ENCODE results near the gene LRRFIP2. TPM values are rescaled to one million over a fixed set of nuclear protein-coding genes. Genes with fewer than 3 reads are reported as not detected.
A peak's percentile ranks its signal among the peaks of the same experiment; 100 is the strongest.

Gene LRRFIP2
- total and polyA plus RNA-seq, 2 donors = 30.0 to 51.0 TPM

DNA sequence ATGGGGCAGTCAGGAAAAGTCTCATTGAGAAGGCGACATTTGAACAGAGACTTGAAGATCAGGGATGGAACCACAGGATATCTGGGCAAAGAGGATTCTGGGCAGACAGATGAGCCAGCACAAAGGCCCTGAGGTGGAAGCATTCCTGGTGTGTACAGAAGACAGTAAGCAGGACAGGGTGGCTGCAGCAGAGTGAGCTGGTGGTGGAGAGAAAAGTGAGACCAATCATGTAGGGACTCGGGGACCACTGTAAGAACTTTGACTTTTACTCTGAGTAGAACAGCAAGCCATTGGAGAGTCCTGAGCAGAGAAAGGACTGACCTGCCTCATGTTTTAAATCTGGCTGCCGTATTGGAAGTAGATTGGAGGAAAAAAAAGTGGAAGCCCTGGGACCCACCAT lies 29.9 kb upstream of the LRRFIP2 start:
- Histone ChIP-seq H3K4me1 (ENCODE audit: insufficient read depth) (no peaks in the 10 kb centered on the region), H3K27ac (ENCODE audit: low read depth) (no peak overlapping the region), H3K36me3 (ENCODE audit: insufficient read depth) (no peaks in the 10 kb centered on the region), H3K4me3 (ENCODE audit: low read depth, low read length) (no peak overlapping the region)
- 93% methylated on average over 3 of the region's 3 CpGs for WGBS
- DNase-seq (ENCODE audit: extremely low spot score) = no peak

DNA sequence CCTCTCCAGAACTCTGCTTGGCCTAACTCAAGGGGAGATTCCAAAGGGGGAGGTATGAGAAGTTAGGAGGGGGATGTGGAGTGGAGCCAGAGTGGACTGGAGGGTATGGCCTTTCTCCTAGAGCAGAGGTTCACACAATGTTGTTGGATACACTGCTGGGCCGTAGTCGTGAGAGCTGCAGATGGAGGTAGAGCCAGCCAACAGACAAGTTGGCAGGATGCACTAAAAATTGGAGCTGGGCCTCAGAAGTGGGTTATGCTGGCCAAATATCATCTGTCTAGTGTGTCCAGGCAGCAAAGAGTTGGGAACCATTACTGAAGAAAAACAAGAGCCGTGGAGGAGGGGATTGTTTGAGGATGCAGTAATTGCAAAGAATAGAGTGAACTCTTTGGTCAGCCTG lies 27.7 kb upstream of the LRRFIP2 start:
- Histone ChIP-seq H3K36me3 (ENCODE audit: insufficient read depth) (no peaks in the 10 kb centered on the region), H3K4me1 (ENCODE audit: insufficient read depth) (no peaks in the 10 kb centered on the region), H3K27ac (ENCODE audit: low read depth) (no peak overlapping the region), H3K4me3 (ENCODE audit: low read depth, low read length) (no peak overlapping the region)
- no peak for DNase-seq (ENCODE audit: extremely low spot score)
- 54% methylated on average over 3 of the region's 3 CpGs for WGBS

DNA sequence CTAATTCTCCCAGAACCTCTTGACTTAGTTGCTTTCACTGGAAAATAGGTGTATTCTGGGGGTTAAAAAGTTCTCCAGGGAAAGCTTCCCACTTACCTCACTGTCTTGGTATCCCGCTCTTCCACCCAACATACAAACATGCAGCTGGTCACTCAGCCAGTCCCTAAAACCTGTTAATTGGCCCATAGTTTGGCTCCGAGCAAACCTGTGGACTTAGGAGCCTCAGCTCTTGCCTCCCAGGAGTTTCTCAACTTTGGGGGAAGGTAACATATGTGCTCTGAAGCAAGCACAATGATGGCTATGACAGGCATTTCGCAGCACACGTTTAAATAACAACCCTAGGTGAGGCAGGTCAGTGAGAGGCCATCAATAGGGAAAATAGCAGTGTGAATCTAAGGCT lies 25.8 kb upstream of the LRRFIP2 start:
- DNase-seq (ENCODE audit: extremely low spot score) = no peak
- no peaks in the 10 kb centered on the region for H3K36me3 ChIP-seq (ENCODE audit: insufficient read depth)
- H3K4me1 ChIP-seq (ENCODE audit: insufficient read depth) = no peaks in the 10 kb centered on the region
- WGBS = 82% methylated on average over 4 of the region's 4 CpGs
- no peak overlapping the region for H3K27ac ChIP-seq (ENCODE audit: low read depth)
- H3K4me3 ChIP-seq (ENCODE audit: low read depth, low read length) = no peak overlapping the region

DNA sequence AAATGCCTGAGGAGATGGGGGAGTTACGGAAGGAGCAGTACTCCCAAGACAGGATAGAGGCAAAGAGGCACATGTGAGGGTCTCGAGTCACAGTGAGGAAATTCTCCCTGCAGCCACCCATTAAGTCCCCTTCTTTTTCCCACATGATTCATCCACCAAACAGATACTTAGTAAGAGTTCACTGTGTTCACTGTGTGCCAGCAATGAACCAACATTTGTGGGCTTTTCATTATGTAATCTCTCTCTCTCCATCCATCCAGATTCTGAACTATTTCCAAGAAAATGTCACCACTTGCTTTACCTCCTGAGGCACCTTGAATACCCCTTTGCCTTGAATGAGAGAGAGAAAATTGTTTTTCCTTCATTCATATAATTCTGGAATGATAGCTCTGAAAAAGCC lies 24.6 kb upstream of the LRRFIP2 start:
- no peak for DNase-seq (ENCODE audit: extremely low spot score)
- H3K4me1 ChIP-seq (ENCODE audit: insufficient read depth) = no peaks in the 10 kb centered on the region
- H3K27ac ChIP-seq (ENCODE audit: low read depth) = no peak overlapping the region
- no peaks in the 10 kb centered on the region for H3K36me3 ChIP-seq (ENCODE audit: insufficient read depth)
- no peak overlapping the region for H3K4me3 ChIP-seq (ENCODE audit: low read depth, low read length)
- 80% methylated on average over 2 of the region's 2 CpGs for WGBS

DNA sequence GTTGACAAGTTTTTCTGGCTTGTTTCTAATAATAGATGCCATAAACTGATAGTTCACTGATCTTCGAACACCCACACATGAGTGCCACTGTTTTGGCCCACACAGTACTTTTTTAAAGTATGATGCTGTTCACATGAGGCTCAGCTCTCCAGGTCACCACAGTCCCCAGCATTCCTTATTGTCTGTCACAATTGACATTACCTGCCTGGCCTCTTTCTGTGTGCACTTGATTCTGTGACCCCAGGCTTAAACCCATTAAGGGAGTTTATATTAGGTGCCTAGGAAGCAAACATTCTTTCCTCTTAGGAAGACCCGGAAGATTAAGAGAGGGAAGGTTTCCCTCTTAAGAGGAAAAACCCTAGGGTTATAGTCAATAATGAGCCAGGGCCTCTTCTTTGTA lies 24.2 kb upstream of the LRRFIP2 start:
- Histone ChIP-seq H3K4me3 (ENCODE audit: low read depth, low read length) (no peak overlapping the region), H3K36me3 (ENCODE audit: insufficient read depth) (no peaks in the 10 kb centered on the region), H3K4me1 (ENCODE audit: insufficient read depth) (no peaks in the 10 kb centered on the region), H3K27ac (ENCODE audit: low read depth) (no peak overlapping the region)
- DNase-seq (ENCODE audit: extremely low spot score) = no peak
- 75% methylated on average over 2 of the region's 2 CpGs for WGBS

DNA sequence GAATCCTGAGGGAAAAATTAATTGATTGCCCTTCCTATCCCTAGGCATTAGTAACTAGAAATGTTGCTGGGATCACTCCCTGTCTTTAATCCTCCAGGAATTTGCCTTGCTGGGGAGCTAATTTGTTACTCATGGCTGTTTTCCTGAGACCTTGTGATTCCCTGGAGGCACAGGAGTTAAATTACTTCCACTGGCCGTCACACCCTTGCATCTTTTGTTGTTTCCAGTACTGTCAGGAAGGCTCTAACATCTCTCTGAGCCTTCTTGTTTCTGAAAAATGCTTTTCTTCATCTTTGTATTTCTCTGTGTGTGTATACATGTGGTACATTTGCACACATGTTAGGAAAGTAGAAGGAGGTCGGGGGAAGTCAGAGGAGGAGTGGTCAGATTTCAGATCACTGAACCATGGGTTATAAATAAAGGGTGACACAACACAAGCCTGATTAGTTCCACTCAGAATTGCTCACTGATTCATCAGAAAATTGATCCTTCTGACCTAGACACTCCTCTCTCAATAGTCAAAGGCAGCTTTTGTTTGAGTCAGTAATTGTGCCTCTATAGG lies 23.5 kb upstream of the LRRFIP2 start:
- WGBS = 53% methylated on average over 2 of the region's 2 CpGs
- DNase-seq (ENCODE audit: extremely low spot score) = no peak
- H3K36me3 ChIP-seq (ENCODE audit: insufficient read depth) = no peaks in the 10 kb centered on the region
- H3K4me1 ChIP-seq (ENCODE audit: insufficient read depth) = no peaks in the 10 kb centered on the region
- H3K27ac ChIP-seq (ENCODE audit: low read depth) = no peak overlapping the region
- no peak overlapping the region for H3K4me3 ChIP-seq (ENCODE audit: low read depth, low read length)

DNA sequence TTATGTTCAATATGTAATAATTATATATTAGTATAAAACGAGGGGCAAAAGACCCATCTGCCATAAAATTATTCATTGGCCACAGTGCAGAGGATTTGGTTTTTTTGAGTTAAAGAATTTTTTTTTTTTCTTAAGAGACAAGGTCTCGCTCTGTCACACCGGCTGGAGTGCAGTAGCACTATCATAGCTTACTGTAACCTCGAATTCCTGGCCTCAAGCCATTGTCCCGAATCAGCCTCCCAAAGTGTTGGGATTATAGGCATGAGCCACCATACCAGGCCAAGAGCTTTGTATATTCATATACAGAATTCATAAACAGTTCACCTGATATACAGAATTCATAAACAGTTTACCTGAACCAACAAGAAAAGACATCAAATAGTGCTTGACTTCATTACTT lies 20.2 kb upstream of the LRRFIP2 start:
- DNase-seq (ENCODE audit: extremely low spot score) = no peak
- 88% methylated on average over 5 of the region's 5 CpGs for WGBS
- no peaks in the 10 kb centered on the region for H3K36me3 ChIP-seq (ENCODE audit: insufficient read depth)
- no peaks in the 10 kb centered on the region for H3K4me1 ChIP-seq (ENCODE audit: insufficient read depth)
- H3K27ac ChIP-seq (ENCODE audit: low read depth) = no peak overlapping the region
- H3K4me3 ChIP-seq (ENCODE audit: low read depth, low read length) = no peak overlapping the region

DNA sequence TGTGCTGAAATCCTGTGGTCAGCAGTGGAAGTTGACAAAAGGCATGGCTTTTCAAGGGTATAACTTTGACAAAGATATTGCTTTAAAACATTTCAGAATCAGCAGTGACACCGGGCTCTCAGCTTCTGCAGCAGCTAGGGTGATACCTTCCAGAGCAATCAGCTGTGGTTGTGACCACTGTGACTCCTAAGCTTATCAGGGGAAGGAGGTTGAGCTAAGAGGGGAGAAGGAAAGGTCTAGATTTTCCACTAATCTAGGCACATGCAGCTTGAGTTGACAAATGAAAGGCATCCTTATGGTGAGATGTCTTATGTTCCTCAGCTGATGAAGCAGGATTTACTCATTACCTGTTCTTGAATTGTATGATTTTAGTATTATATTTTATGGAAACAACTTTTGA lies 16.3 kb upstream of the LRRFIP2 start:
- Histone ChIP-seq H3K36me3 (ENCODE audit: insufficient read depth) (no peaks in the 10 kb centered on the region), H3K4me3 (ENCODE audit: low read depth, low read length) (no peak overlapping the region), H3K4me1 (ENCODE audit: insufficient read depth) (no peaks in the 10 kb centered on the region), H3K27ac (ENCODE audit: low read depth) (no peak overlapping the region)
- DNase-seq (ENCODE audit: extremely low spot score) = no peak
- 82% methylated on average over 1 of the region's 1 CpG for WGBS

DNA sequence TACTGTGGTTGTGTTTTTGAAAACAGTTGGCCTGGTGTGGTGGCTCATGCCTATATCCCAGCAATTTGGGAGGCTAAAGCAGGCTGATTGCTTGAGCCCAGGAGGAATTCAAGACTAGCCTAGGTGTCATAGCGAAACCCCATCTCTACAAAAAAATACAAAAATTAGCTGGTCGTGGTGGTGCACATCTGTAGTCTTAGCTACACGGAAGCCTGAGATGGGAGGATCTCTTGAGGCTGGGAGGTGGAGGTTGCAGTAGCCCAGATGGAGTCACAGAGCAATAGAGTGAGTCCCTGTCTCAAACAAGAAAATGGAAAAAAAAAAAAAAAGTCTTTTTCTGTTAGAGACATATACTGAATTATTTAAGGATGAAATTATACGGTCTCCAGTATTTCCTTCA lies 14.7 kb upstream of the LRRFIP2 start:
- Histone ChIP-seq H3K4me1 (ENCODE audit: insufficient read depth) (no peaks in the 10 kb centered on the region), H3K4me3 (ENCODE audit: low read depth, low read length) (no peak overlapping the region), H3K36me3 (ENCODE audit: insufficient read depth) (no peaks in the 10 kb centered on the region), H3K27ac (ENCODE audit: low read depth) (no peak overlapping the region)
- DNase-seq (ENCODE audit: extremely low spot score) = no peak
- WGBS = 85% methylated on average over 4 of the region's 4 CpGs

DNA sequence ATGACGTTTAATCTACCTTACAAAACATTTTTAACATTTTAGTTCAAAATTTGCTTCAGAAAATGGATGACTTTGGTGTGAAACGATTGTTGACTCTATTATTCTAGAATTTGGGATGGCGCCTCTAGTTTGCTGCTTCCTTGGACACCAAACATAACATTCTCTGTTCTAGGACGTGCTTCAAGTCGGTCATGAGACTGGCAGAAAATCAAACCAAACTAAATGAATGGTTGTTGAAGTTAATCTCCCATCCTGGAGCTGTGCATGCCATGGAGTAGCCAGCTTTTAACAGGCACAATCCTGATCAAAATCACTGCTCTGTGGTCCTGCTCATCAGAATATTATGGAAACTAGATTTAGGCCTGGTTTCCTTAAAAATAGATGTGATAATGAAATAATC lies 9.6 kb upstream of the LRRFIP2 start:
- no peak overlapping the region for H3K4me3 ChIP-seq (ENCODE audit: low read depth, low read length)
- H3K27ac ChIP-seq (ENCODE audit: low read depth) = no peak overlapping the region
- H3K36me3 ChIP-seq (ENCODE audit: insufficient read depth) = no peaks in the 10 kb centered on the region
- no peak for DNase-seq (ENCODE audit: extremely low spot score)
- 42% methylated on average over 5 of the region's 5 CpGs for WGBS
- no peaks in the 10 kb centered on the region for H3K4me1 ChIP-seq (ENCODE audit: insufficient read depth)

DNA sequence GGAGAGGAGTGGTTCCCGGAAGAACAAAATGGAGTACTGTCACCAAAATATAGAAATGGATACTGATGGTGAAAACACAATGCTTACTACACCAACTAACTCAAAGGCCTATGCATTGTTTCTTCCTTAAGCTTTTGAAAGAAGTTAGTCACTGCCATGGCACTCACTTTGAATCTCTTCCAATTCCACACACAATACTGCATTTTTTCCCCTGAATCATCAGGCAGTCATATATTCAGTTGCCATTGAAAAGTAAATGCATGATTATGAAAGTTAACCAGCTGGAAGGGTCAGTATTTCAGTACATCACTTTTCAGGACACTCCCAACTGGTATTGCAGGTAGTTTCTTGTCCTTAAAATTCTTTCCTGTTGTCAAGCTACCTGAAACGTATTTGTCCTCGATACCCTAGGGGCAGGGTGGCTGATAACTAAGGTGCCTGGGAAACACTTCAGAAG lies 9.0 kb upstream of the LRRFIP2 start:
- Histone ChIP-seq H3K4me1 (ENCODE audit: insufficient read depth) (no peaks in the 10 kb centered on the region), H3K27ac (ENCODE audit: low read depth) (peak overlapping the region; percentile 45), H3K4me3 (ENCODE audit: low read depth, low read length) (no peak overlapping the region), H3K36me3 (ENCODE audit: insufficient read depth) (no peaks in the 10 kb centered on the region)
- peak; percentile 49 for DNase-seq (ENCODE audit: extremely low spot score)
- WGBS = 66% methylated on average over 3 of the region's 3 CpGs

DNA sequence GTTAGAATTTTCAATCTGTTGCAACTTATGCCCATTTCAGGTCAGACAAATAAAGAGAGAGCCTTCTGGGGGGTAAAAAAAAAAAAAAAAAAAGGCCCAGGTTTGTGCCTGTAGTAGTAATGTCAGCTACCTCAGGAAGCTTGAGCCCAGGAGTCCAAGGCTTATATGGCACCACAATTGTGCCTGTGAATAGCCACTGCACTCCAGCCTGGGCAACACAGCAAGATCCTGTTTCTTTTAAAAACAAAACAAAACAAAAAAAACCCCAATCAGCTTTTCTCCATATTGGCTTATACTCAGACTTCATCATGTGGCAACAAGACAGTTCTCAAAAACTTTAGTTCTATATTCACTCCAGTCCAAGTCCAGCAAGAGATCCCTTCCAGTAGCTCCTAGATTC lies 8.4 kb upstream of the LRRFIP2 start:
- no peak for DNase-seq (ENCODE audit: extremely low spot score)
- peak overlapping the region; percentile 45 for H3K27ac ChIP-seq (ENCODE audit: low read depth)
- H3K4me3 ChIP-seq (ENCODE audit: low read depth, low read length) = no peak overlapping the region
- H3K36me3 ChIP-seq (ENCODE audit: insufficient read depth) = no peaks in the 10 kb centered on the region
- no peaks in the 10 kb centered on the region for H3K4me1 ChIP-seq (ENCODE audit: insufficient read depth)

DNA sequence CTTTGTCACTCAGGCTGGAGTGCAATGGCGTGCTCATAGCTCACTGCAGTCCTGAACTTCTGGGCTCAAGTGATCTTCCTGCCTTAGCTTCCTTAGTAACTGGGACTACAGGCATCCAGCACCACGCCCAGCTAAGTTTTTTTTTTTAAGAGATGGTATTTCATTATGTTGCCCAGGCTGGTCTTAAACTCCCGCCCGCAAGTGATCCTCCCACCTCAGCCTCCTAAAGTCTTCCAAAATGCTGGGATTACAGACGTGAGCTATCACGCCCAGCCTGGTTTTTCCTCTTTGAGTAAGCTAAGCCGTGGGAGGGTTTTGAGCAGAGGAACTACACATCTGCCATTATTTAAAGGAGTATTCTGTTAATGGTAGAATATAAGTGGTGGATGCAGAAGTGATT lies 7.4 kb upstream of the LRRFIP2 start:
- Histone ChIP-seq H3K36me3 (ENCODE audit: insufficient read depth) (no peaks in the 10 kb centered on the region), H3K4me3 (ENCODE audit: low read depth, low read length) (no peak overlapping the region), H3K27ac (ENCODE audit: low read depth) (no peak overlapping the region), H3K4me1 (ENCODE audit: insufficient read depth) (no peaks in the 10 kb centered on the region)
- WGBS = 78% methylated on average over 7 of the region's 7 CpGs
- no peak for DNase-seq (ENCODE audit: extremely low spot score)

DNA sequence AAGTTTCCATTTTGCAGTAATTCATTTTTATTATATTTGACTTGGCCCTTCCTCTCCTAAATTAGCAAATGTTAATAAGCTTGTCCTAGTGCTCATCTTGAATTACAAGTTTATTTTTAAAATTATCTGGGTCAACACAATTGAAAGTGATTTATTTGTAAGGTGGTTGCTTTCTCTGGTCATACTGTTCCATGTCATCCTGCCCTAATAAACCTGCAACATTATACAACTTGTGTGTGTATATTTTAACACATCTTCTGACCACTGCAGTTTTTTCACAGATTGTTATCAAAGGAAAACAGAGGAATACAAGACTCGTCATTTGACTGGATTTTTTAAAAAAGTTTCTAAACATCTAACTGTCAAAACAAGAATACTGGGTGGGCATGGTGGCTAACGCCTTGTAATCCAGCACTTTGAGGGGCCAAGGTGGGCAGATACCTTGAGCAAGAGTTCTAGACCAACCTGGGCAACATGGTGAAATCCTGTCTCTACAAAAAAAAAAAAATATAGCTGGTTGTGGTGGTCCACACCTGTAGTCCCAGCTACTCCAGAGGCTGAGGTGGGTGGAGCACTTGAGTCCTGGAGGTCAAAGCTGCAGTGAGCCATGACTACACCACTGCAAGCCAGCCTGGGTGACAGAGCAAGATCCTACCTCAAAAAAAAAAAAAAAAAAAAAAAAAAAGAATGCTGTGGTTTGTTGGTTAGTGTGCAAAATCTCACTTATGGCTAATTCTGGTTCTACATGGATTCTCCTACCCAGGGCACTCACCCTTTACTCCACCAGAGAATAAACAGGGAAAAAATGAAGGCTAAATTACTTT lies 5.0 kb upstream of the LRRFIP2 start:
- Histone ChIP-seq H3K4me1 (ENCODE audit: insufficient read depth) (no peaks in the 10 kb centered on the region), H3K4me3 (ENCODE audit: low read depth, low read length) (no peak overlapping the region), H3K27ac (ENCODE audit: low read depth) (no peak overlapping the region), H3K36me3 (ENCODE audit: insufficient read depth) (no peaks in the 10 kb centered on the region)
- WGBS = 90% methylated on average over 2 of the region's 2 CpGs
- DNase-seq (ENCODE audit: extremely low spot score) = no peak
